HFFc6 (cell line): ENCODE measurements around the gene RRP1. TPM values are rescaled to one million over a fixed set of nuclear protein-coding genes. Genes with fewer than 3 reads are reported as not detected.

Experiments used
- DNase-seq: peaks from one replicate; pipeline ENCODE4 v3.0.0-alpha.2; 2018
- H3K27ac Mint-ChIP-seq: 2 replicates; pipeline ENCODE4 v1.8.0; 2020; ENCODE audit warnings: mild to moderate bottlenecking, mixed read lengths
- H3K27me3 Mint-ChIP-seq: 2 replicates; pipeline ENCODE4 v1.8.0; 2021; ENCODE audit warnings: mild to moderate bottlenecking, moderate library complexity, mixed read lengths; ENCODE audit not compliant: insufficient read depth
- H3K36me3 Mint-ChIP-seq: 2 replicates; pipeline ENCODE4 v1.8.0; 2021; ENCODE audit warnings: low read depth, mixed read lengths
- H3K4me1 Mint-ChIP-seq: 2 replicates; pipeline ENCODE4 v1.8.0; 2020; ENCODE audit warnings: low read depth, mixed read lengths
- H3K4me3 Mint-ChIP-seq: 2 replicates; pipeline ENCODE4 v1.8.0; 2020; ENCODE audit warnings: mild to moderate bottlenecking, moderate library complexity, mixed read lengths
- H3K9me3 Mint-ChIP-seq: 2 replicates; pipeline ENCODE4 v1.8.0; 2020; ENCODE audit warnings: mild to moderate bottlenecking, mixed read lengths
- total RNA-seq, 6 experiments: library from RNA; stranded (reverse); fragmentation: NEBNext Ultra II Directional; extraction: Animal tissue kit (Norgen Biotek cat#: 25700); gene quantifications; 2 replicates in 1 of 6; 3 replicates in 5 of 6; pipeline ENCODE4 v1.2.3, GENCODE V29; 2021
- TF ChIP-seq, protein P1 (sequence below): fragments of 200-600 bp; sonication (generic); IDR thresholded peaks from 2 replicates; pipeline ENCODE4 v1.5.0; 2021; ENCODE audit warnings: antibody characterized with exemption, mild to moderate bottlenecking

Gene RRP1
- total RNA-seq, 6 experiments from 2014 or later = 19.9 to 24.8 (median 23.0) TPM

- Mint-ChIP-seq H3K27ac (no peak overlapping the region), H3K4me1 (no peaks in the 10 kb centered on the region), H3K27me3 (peaks cover 21% of the 10 kb centered on the region), H3K4me3 (no peak overlapping the region), H3K9me3 (no peaks in the 10 kb centered on the region), H3K36me3 (no peaks in the 10 kb centered on the region)
- TF ChIP-seq, protein P1, sequence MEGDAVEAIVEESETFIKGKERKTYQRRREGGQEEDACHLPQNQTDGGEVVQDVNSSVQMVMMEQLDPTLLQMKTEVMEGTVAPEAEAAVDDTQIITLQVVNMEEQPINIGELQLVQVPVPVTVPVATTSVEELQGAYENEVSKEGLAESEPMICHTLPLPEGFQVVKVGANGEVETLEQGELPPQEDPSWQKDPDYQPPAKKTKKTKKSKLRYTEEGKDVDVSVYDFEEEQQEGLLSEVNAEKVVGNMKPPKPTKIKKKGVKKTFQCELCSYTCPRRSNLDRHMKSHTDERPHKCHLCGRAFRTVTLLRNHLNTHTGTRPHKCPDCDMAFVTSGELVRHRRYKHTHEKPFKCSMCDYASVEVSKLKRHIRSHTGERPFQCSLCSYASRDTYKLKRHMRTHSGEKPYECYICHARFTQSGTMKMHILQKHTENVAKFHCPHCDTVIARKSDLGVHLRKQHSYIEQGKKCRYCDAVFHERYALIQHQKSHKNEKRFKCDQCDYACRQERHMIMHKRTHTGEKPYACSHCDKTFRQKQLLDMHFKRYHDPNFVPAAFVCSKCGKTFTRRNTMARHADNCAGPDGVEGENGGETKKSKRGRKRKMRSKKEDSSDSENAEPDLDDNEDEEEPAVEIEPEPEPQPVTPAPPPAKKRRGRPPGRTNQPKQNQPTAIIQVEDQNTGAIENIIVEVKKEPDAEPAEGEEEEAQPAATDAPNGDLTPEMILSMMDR = no peak
- DNase-seq = no peak
Observed at GRCh38 chr21:43846430-43846829, 57.1 kb downstream of the RRP1 start.

DNA sequence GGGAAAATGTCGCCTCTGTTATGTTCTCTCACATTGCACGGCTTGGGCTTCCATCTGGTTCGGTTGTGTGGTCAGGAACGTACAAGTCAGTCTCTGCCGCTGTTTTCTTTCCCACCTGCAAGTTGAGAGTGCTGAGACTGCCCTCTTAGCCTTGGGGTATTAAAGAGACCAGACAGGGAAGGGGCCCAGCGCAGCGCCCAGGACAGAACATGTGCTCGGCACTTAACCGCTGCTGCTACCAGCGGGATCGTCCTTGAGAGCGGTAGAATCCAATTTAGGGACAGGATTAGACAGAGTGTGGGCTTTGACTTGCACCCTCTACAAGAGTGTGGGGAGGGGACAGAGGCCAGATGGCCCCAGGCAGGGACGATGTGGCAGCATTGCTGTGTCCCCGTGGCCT lies 57.9 kb downstream of the RRP1 start:
- H3K4me3 Mint-ChIP-seq = no peak overlapping the region
- DNase-seq = no peak
- H3K27me3 Mint-ChIP-seq = peaks cover 21% of the 10 kb centered on the region
- H3K4me1 Mint-ChIP-seq = no peaks in the 10 kb centered on the region
- H3K27ac Mint-ChIP-seq = no peak overlapping the region
- H3K36me3 Mint-ChIP-seq = no peaks in the 10 kb centered on the region
- TF ChIP-seq, protein P1 = no peak
- H3K9me3 Mint-ChIP-seq = no peaks in the 10 kb centered on the region

DNA sequence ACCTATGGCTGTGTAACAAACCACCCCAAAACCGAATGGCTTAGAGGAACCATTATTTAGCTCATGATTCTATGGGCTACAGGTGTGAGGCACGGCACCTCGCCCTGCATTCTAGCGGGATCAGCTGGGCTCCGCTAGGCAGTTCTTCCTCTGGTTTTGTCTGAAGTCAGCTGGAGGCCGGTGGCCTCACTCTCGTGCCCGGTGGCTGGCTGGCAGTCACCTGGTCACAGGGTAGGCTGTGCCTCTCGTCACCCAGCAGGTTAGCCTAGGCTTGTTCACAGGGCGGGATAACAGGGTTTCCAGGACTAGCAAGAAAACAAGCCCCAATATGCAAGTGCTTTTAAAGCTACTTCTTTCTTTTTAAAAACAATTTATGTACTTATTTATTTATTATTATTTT lies 59.4 kb downstream of the RRP1 start:
- Mint-ChIP-seq H3K36me3 (no peaks in the 10 kb centered on the region), H3K4me3 (no peak overlapping the region), H3K4me1 (no peaks in the 10 kb centered on the region), H3K27ac (no peak overlapping the region), H3K27me3 (peaks cover 29% of the 10 kb centered on the region), H3K9me3 (no peaks in the 10 kb centered on the region)
- TF ChIP-seq, protein P1 = no peak
- DNase-seq = no peak

GRCh38 chr21:43849532-43850299 lies 60.3 kb downstream of the RRP1 start:
- Mint-ChIP-seq H3K9me3 (no peaks in the 10 kb centered on the region), H3K27me3 (peaks cover 31% of the 10 kb centered on the region), H3K4me1 (no peaks in the 10 kb centered on the region), H3K4me3 (no peak overlapping the region), H3K36me3 (no peaks in the 10 kb centered on the region), H3K27ac (no peak overlapping the region)
- TF ChIP-seq, protein P1 = no peak
- DNase-seq = no peak

GRCh38 chr21:43850728-43851295 lies 61.4 kb downstream of the RRP1 start:
- DNase-seq = no peak
- Mint-ChIP-seq H3K27me3 (peaks cover 34% of the 10 kb centered on the region), H3K9me3 (no peaks in the 10 kb centered on the region), H3K4me3 (no peak overlapping the region), H3K36me3 (no peaks in the 10 kb centered on the region), H3K4me1 (no peaks in the 10 kb centered on the region), H3K27ac (no peak overlapping the region)
- TF ChIP-seq, protein P1 = no peak
